WERI-Rb-1 (cell line): ENCODE results near the gene ABCF3.
A peak's percentile ranks its signal among the peaks of the same experiment; 100 is the strongest.

Experiments
- DNase-seq: peaks from one replicate; pipeline ENCODE4 v3.0.0-alpha.2; 2020
- H3K27ac ChIP-seq: fragments of 250-450 bp; sonication (Bioruptor Pico); 2 replicates; pipeline ENCODE4 v1.5.1; 2020; ENCODE audit warnings: mild to moderate bottlenecking, moderate library complexity
- H3K27me3 ChIP-seq: fragments of 250-450 bp; sonication (Bioruptor Pico); 2 replicates; pipeline ENCODE4 v1.5.1; 2021; ENCODE audit warnings: mild to moderate bottlenecking, low read depth, moderate library complexity; ENCODE audit not compliant: insufficient read depth, severe bottlenecking
- H3K36me3 ChIP-seq: fragments of 250-450 bp; sonication (Bioruptor Pico); 2 replicates; pipeline ENCODE4 v1.5.1; 2020; ENCODE audit warnings: mild to moderate bottlenecking, moderate library complexity
- H3K4me3 ChIP-seq: 2 replicates; pipeline ENCODE4 v1.5.1; 2011; ENCODE audit warnings: low read depth, mild to moderate bottlenecking, control low read depth, low read length
- H3K9me3 ChIP-seq: fragments of 250-450 bp; sonication (Bioruptor Pico); 2 replicates; pipeline ENCODE4 v1.5.1; 2021; ENCODE audit warnings: mild to moderate bottlenecking, moderate library complexity; ENCODE audit not compliant: severe bottlenecking
- TF ChIP-seq, protein P1 (sequence below): IDR thresholded peaks from 2 replicates; pipeline ENCODE4 v1.5.1; 2011; ENCODE audit warnings: low read depth, mild to moderate bottlenecking, control low read depth, inconsistent platforms, low read length

Gene ABCF3

DNA sequence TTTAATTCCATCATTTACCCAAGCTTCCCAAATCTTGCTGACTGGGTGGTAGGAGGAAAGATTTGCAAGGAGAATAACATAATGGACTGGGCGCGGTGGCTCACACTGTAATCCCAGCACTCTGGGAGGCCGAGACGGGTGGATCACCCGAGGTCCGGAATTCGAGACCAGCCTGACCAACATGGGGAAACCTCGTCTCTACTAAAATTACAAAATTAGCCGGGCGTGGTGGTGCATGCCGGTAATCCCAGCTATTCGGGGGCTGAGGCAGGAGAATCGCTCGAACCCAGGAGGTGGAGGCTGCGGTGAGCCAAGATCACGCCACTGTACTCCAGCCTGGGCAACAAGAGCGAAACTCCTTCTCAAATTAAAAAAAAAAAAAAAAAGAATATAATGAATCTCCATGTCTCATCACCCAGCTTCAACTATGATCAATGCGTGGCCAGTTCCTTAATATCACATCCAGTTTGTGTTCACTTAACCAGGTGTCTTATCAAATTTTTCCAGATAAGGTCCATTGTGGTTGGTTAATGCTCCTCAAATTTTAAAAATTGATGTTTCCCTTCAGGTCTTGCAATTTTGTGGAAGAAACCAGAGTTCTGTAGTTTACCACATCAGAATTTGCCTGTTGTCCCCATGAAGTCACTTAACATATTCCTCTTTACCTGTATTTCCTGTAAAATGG, 1.3 kb upstream of the ABCF3 start:
- no peak overlapping the region for H3K4me3 ChIP-seq
- H3K27ac ChIP-seq, result peak overlapping the region; percentile 92
- TF ChIP-seq, protein P1, sequence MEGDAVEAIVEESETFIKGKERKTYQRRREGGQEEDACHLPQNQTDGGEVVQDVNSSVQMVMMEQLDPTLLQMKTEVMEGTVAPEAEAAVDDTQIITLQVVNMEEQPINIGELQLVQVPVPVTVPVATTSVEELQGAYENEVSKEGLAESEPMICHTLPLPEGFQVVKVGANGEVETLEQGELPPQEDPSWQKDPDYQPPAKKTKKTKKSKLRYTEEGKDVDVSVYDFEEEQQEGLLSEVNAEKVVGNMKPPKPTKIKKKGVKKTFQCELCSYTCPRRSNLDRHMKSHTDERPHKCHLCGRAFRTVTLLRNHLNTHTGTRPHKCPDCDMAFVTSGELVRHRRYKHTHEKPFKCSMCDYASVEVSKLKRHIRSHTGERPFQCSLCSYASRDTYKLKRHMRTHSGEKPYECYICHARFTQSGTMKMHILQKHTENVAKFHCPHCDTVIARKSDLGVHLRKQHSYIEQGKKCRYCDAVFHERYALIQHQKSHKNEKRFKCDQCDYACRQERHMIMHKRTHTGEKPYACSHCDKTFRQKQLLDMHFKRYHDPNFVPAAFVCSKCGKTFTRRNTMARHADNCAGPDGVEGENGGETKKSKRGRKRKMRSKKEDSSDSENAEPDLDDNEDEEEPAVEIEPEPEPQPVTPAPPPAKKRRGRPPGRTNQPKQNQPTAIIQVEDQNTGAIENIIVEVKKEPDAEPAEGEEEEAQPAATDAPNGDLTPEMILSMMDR, result no peak
- DNase-seq, result no peak
- H3K36me3 ChIP-seq, result peaks cover 83% of the 10 kb centered on the region
- no peaks in the 10 kb centered on the region for H3K9me3 ChIP-seq
- H3K27me3 ChIP-seq, result no peaks in the 10 kb centered on the region

- no peaks in the 10 kb centered on the region for H3K27me3 ChIP-seq
- peak overlapping the region; percentile 92 for H3K27ac ChIP-seq
- TF ChIP-seq, protein P1, result no peak
- peaks cover 83% of the 10 kb centered on the region for H3K36me3 ChIP-seq
- no peaks in the 10 kb centered on the region for H3K9me3 ChIP-seq
- DNase-seq, result peak; percentile 99
- peak overlapping the region; percentile 70 for H3K4me3 ChIP-seq
These were observed 377 bp upstream of the ABCF3 start for GRCh38 chr3:184185461-184186183.

GRCh38 chr3:184186902-184187207, 856 bp downstream of the ABCF3 start:
- H3K27ac ChIP-seq, result peak overlapping the region; percentile 73
- H3K27me3 ChIP-seq, result no peaks in the 10 kb centered on the region
- H3K4me3 ChIP-seq, result peak overlapping the region; percentile 70
- TF ChIP-seq, protein P1, result no peak
- peaks cover 82% of the 10 kb centered on the region for H3K36me3 ChIP-seq
- DNase-seq, result peak; percentile 79
- no peaks in the 10 kb centered on the region for H3K9me3 ChIP-seq

DNA sequence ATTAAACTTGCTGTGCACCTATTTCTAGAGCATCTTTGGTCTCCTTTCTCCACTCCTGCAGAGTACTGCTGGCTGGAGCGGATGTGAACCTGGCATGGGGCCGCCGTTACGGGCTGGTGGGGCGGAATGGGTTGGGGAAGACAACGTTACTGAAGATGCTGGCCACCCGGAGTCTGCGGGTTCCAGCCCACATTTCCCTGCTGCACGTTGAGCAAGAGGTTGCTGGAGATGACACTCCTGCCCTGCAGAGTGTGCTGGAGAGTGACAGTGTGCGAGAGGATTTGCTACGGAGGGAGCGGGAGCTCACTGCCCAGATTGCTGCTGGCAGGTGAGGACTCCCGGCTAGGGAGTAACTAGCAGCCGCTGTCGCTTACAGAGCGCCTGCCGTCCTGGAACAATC, 2.1 kb downstream of the ABCF3 start:
- no peaks in the 10 kb centered on the region for H3K9me3 ChIP-seq
- H3K36me3 ChIP-seq, result peaks cover 82% of the 10 kb centered on the region
- H3K27ac ChIP-seq, result no peak overlapping the region
- H3K4me3 ChIP-seq, result no peak overlapping the region
- TF ChIP-seq, protein P1, result no peak
- no peaks in the 10 kb centered on the region for H3K27me3 ChIP-seq
- DNase-seq, result no peak

GRCh38 chr3:184189421-184189820, 3.4 kb downstream of the ABCF3 start:
- Histone ChIP-seq H3K4me3 (no peak overlapping the region), H3K9me3 (no peaks in the 10 kb centered on the region), H3K36me3 (peaks cover 80% of the 10 kb centered on the region), H3K27ac (no peak overlapping the region), H3K27me3 (no peaks in the 10 kb centered on the region)
- no peak for DNase-seq
- TF ChIP-seq, protein P1, result no peak
